B cell (primary cell): ENCODE data around the gene LAMC2. TPM values are rescaled to one million over a fixed set of nuclear protein-coding genes. Genes with fewer than 3 reads are reported as not detected.
A peak's percentile ranks its signal among the peaks of the same experiment; 100 is the strongest.

Experiments
- ATAC-seq: fragments of 200-7000 bp; cut with Tn5 transposase; one replicate; pipeline ENCODE4 v1.10.0; 2021; ENCODE audit warnings: low read depth, mild to moderate bottlenecking, moderate number of reproducible peaks, moderate library complexity
- CTCF ChIA-PET: fragments of 350-600 bp; sonication (Branson Sonifier 250); formaldehyde crosslinking; loops from one replicate; lab custom pipeline; 2021; ENCODE audit warnings: antibody characterized with exemption, inconsistent platforms; lab: Charles Lee
- POLR2A ChIA-PET: fragments of 350-600 bp; sonication (Branson Sonifier 250); formaldehyde crosslinking; loops from one replicate; lab custom pipeline; 2021; ENCODE audit warnings: antibody characterized with exemption; lab: Charles Lee
- DNase-seq: peaks from one replicate; pipeline ENCODE4 v3.0.0; 2013
- H2AFZ ChIP-seq: 2 replicates; pipeline ENCODE4 v1.6.1; 2012; ENCODE audit warnings: mild to moderate bottlenecking, low read depth, low read length; ENCODE audit not compliant: insufficient read depth, poor library complexity, severe bottlenecking
- H3K27ac ChIP-seq, 2 donors: 1 replicate in 1 of 2; 2 replicates in 1 of 2; pipeline ENCODE4 v1.5.1; 2012 to 2013; ENCODE audit warnings: low read length in 2 of 2, mild to moderate bottlenecking in 2 of 2, moderate library complexity in 1 of 2
- H3K27me3 ChIP-seq, 4 experiments: fragments of 200-600 bp in 1 of 4; sonication (generic) in 1 of 4; replicated peaks in 1 of 4; 1 replicate in 2 of 4; 2 replicates in 2 of 4; pipeline versions ENCODE4 v1.6.1 to v1.7.0; 2013 to 2016; ENCODE audit warnings: low read length in 3 of 4, mild to moderate bottlenecking in 2 of 4, mixed read lengths in 1 of 4, moderate library complexity in 1 of 4; ENCODE audit not compliant: insufficient read depth in 4 of 4, control insufficient read depth in 3 of 4; ENCODE audit errors: control extremely low read depth in 1 of 4
- H3K36me3 ChIP-seq, 2 experiments: replicated peaks in 1 of 2; 1 replicate in 1 of 2; 2 replicates in 1 of 2; pipeline versions ENCODE4 v1.6.1 to v1.7.1; 2013; ENCODE audit warnings: low read length in 1 of 2; ENCODE audit not compliant: insufficient read depth in 2 of 2, control insufficient read depth in 1 of 2; ENCODE audit errors: control extremely low read depth in 1 of 2, extremely low read depth in 1 of 2
- H3K4me1 ChIP-seq, 2 donors: fragments of 200-600 bp in 1 of 2; sonication (generic) in 1 of 2; 1 replicate in 1 of 2; 2 replicates in 1 of 2; pipeline versions ENCODE4 v1.5.1 to v1.6.1; 2013 to 2017; ENCODE audit warnings: low read length in 2 of 2; ENCODE audit not compliant: control insufficient read depth in 2 of 2, insufficient read depth in 2 of 2
- H3K4me2 ChIP-seq: replicated peaks from 2 replicates; pipeline ENCODE3; 2012; ENCODE audit warnings: mild to moderate bottlenecking, low read depth, low read length; ENCODE audit not compliant: poor library complexity, severe bottlenecking
- H3K4me3 ChIP-seq, 5 experiments: fragments of 200-600 bp in 1 of 5; sonication (generic) in 1 of 5; 1 replicate in 3 of 5; 2 replicates in 2 of 5; pipeline versions ENCODE4 v1.5.1 to v1.7.0; 2011 to 2016; ENCODE audit warnings: low read length in 4 of 5, mild to moderate bottlenecking in 4 of 5, low read depth in 2 of 5, control low read depth in 1 of 5, moderate library complexity in 1 of 5; ENCODE audit not compliant: insufficient read depth in 1 of 5; ENCODE audit errors: control extremely low read depth in 1 of 5, extremely low read depth in 1 of 5
- H3K79me2 ChIP-seq: fragments of 200-600 bp; sonication (generic); one replicate; pipeline ENCODE4 v1.6.0; 2016; ENCODE audit warnings: low read length; ENCODE audit not compliant: control insufficient read depth, insufficient read depth
- H3K9ac ChIP-seq: fragments of 200-600 bp; sonication (generic); 2 replicates; pipeline ENCODE4 v1.6.1; 2017; ENCODE audit warnings: mild to moderate bottlenecking, low read length, moderate library complexity
- H3K9me3 ChIP-seq, 3 donors: one replicate each; pipeline versions ENCODE4 v1.6.1 to v1.7.1; 2013; ENCODE audit warnings: low read length in 2 of 3; ENCODE audit not compliant: control insufficient read depth in 2 of 3, insufficient read depth in 1 of 3; ENCODE audit errors: control extremely low read depth in 1 of 3
- H4K20me1 ChIP-seq: 2 replicates; pipeline ENCODE4 v1.6.0; 2012; ENCODE audit warnings: mild to moderate bottlenecking, low read length; ENCODE audit not compliant: insufficient read depth, control insufficient read depth, poor library complexity, severe bottlenecking
- H3K27ac Mint-ChIP-seq: one replicate; pipeline ENCODE4 v1.8.0; 2021; ENCODE audit warnings: mixed read lengths
- H3K27me3 Mint-ChIP-seq: one replicate; pipeline ENCODE4 v1.8.0; 2021; ENCODE audit warnings: mixed read lengths
- H3K4me1 Mint-ChIP-seq: one replicate; pipeline ENCODE4 v1.8.0; 2021; ENCODE audit warnings: mixed read lengths
- H3K4me3 Mint-ChIP-seq: one replicate; pipeline ENCODE4 v1.8.0; 2021; ENCODE audit warnings: mixed read lengths
- H3K9me3 Mint-ChIP-seq: one replicate; pipeline ENCODE4 v1.8.0; 2022; ENCODE audit warnings: mixed read lengths; ENCODE audit not compliant: insufficient read depth
- EZH2 ChIP-seq: IDR thresholded peaks from 2 replicates; pipeline ENCODE4 v1.6.1; 2012; ENCODE audit warnings: borderline replicate concordance, low read depth, mild to moderate bottlenecking, moderate library complexity, low read length; ENCODE audit not compliant: insufficient read depth, poor library complexity, severe bottlenecking
- WGBS: methylation state at CpG from one replicate; pipeline ENCODE4 v1.1.5; 2013; ENCODE audit warnings: missing lambda C conversion rate; ENCODE audit not compliant: insufficient coverage; 5-methylcytosine and 5-hydroxymethylcytosine counted together
- intact Hi-C: fragments of 100-400 bp; cut with micrococcal nuclease; formaldehyde crosslinking; loops from one replicate; pipeline ENCODE4 v1.10.0; 2022
- polyA plus RNA-seq: library from polyadenylated mRNA; depleted of rRNA; stranded (reverse); fragments of >200 nt; gene quantifications from 2 replicates; pipeline ENCODE4 v1.2.3, GENCODE V29; 2012
- total RNA-seq, 2 donors: library from RNA; stranded (reverse); fragments of 120-200 nt in 1 of 2; gene quantifications; 1 replicate in 1 of 2; 2 replicates in 1 of 2; pipeline versions ENCODE4 v1.2.3 to v1.2.4, GENCODE V29; 2013 to 2022
- TF ChIP-seq, protein P1 (sequence below): fragments of 200-600 bp; IDR thresholded peaks from one replicate; pipeline ENCODE4 v1.8.0; 2022; ENCODE audit warnings: antibody characterized with exemption, mild to moderate bottlenecking

The LAMC2 gene
- total and polyA plus RNA-seq, 2 donors (not counting 1 experiment from before 2014, with no cell fraction given) = not detected

- DNase-seq (no peak), ATAC-seq (no peak)
- Histone ChIP-seq H3K9ac (no peak overlapping the region), H3K4me3 (no peak overlapping the region), H3K4me1 (no peaks in the 10 kb centered on the region), H3K79me2 (no peaks in the 10 kb centered on the region), H3K27me3 (no peaks in the 10 kb centered on the region), H4K20me1 (no peaks in the 10 kb centered on the region), H3K4me2 (no peak overlapping the region), H3K27ac (no peak overlapping the region), H3K36me3 (no peaks in the 10 kb centered on the region), H2AFZ (no peak overlapping the region), H3K9me3 (no peaks in the 10 kb centered on the region)
- H3K27me3 Mint-ChIP-seq = peaks cover 11% of the 10 kb centered on the region
- no peaks in the 10 kb centered on the region for H3K9me3 Mint-ChIP-seq
- no peak overlapping the region for H3K27ac Mint-ChIP-seq
- intact Hi-C loops = no loop called here
- 74% methylated on average over 4 of the region's 4 CpGs for WGBS
- ChIA-PET CTCF (interaction anchor here (1.1 to 3.0 kb wide), 2 partner anchors 22 to 265 kb away, joined by 4 to 45 read pairs; no protein-coding TSS in a partner anchor), POLR2A (no interaction called here)
- peaks cover 5% of the 10 kb centered on the region for H3K4me1 Mint-ChIP-seq
- H3K4me3 Mint-ChIP-seq = no peak overlapping the region
- no peak for TF ChIP-seq EZH2
- TF ChIP-seq, protein P1, sequence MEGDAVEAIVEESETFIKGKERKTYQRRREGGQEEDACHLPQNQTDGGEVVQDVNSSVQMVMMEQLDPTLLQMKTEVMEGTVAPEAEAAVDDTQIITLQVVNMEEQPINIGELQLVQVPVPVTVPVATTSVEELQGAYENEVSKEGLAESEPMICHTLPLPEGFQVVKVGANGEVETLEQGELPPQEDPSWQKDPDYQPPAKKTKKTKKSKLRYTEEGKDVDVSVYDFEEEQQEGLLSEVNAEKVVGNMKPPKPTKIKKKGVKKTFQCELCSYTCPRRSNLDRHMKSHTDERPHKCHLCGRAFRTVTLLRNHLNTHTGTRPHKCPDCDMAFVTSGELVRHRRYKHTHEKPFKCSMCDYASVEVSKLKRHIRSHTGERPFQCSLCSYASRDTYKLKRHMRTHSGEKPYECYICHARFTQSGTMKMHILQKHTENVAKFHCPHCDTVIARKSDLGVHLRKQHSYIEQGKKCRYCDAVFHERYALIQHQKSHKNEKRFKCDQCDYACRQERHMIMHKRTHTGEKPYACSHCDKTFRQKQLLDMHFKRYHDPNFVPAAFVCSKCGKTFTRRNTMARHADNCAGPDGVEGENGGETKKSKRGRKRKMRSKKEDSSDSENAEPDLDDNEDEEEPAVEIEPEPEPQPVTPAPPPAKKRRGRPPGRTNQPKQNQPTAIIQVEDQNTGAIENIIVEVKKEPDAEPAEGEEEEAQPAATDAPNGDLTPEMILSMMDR = no peak
Measured at GRCh38 chr1:183226963-183227362, 40.9 kb downstream of the LAMC2 start.

- H3K27me3 ChIP-seq = no peaks in the 10 kb centered on the region
- no peaks in the 10 kb centered on the region for H4K20me1 ChIP-seq
- TF ChIP-seq, protein P1 = peak; percentile 72
- TF ChIP-seq EZH2 = no peak
- DNase-seq (peak; percentile 39), ATAC-seq (peak; percentile 47)
- intact Hi-C loops = loop anchor here (1.0 kb wide), 1 partner anchor 265 kb away; no protein-coding TSS in a partner anchor
- no peaks in the 10 kb centered on the region for H3K9me3 ChIP-seq
- H3K4me2 ChIP-seq = no peak overlapping the region
- no peaks in the 10 kb centered on the region for H3K79me2 ChIP-seq
- no peak overlapping the region for H3K27ac ChIP-seq
- ChIA-PET CTCF (interaction anchor here (0.6 to 3.0 kb wide), 9 partner anchors 9 to 267 kb away, joined by 3 to 45 read pairs (median 3); no protein-coding TSS in a partner anchor), POLR2A (no interaction called here)
- no peak overlapping the region for H3K27ac Mint-ChIP-seq
- H3K9ac ChIP-seq = no peak overlapping the region
- peaks cover 6% of the 10 kb centered on the region for H3K27me3 Mint-ChIP-seq
- peaks cover 5% of the 10 kb centered on the region for H3K4me1 Mint-ChIP-seq
- no peak overlapping the region for H3K4me3 ChIP-seq
- H2AFZ ChIP-seq = no peak overlapping the region
- H3K4me3 Mint-ChIP-seq = no peak overlapping the region
- no peaks in the 10 kb centered on the region for H3K4me1 ChIP-seq
- 79% methylated on average over 14 of the region's 16 CpGs for WGBS
- no peaks in the 10 kb centered on the region for H3K9me3 Mint-ChIP-seq
- H3K36me3 ChIP-seq = no peaks in the 10 kb centered on the region
Measured at GRCh38 chr1:183227422-183228346, 41.6 kb downstream of the LAMC2 start.
